DOHH2 (cell line): Measurements from ENCODE around the gene FAM32A.

Experiments used
- EZH2phosphoT487 ChIP-seq: fragments of 200-600 bp; sonication (generic); IDR thresholded peaks from 2 replicates; pipeline ENCODE4 v1.6.1; 2017; ENCODE audit warnings: borderline replicate concordance, mild to moderate bottlenecking, antibody characterized with exemption, low read length, moderate library complexity, mixed read lengths
- TF ChIP-seq, protein P1 (sequence below): fragments of 200-600 bp; sonication (generic); IDR thresholded peaks from one replicate; pipeline ENCODE4 v1.5.1; 2014; ENCODE audit warnings: antibody characterized with exemption, mild to moderate bottlenecking, low read depth, low read length; ENCODE audit not compliant: poor library complexity, severe bottlenecking

DNA sequence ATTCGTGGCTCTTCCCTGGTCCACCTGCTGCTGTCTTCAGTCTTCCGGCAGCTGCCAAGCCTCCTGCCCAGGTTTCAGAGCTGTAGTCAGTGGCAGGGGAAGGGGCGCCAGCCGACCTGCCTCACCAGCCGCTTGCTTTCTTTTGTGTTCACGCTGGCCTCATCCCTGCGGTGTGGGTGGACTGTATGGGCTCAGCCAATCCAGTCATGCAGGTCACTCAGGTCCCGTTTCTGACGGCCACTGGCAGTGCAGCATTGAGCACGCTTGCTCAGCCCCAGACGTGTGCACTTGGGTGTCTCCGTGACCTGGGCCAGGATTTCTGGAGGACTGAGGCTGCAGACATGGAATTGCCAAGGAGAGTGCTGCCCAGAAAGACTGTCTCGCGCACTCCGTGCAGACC, 38.5 kb downstream of the FAM32A start:
- TF ChIP-seq, protein P1, sequence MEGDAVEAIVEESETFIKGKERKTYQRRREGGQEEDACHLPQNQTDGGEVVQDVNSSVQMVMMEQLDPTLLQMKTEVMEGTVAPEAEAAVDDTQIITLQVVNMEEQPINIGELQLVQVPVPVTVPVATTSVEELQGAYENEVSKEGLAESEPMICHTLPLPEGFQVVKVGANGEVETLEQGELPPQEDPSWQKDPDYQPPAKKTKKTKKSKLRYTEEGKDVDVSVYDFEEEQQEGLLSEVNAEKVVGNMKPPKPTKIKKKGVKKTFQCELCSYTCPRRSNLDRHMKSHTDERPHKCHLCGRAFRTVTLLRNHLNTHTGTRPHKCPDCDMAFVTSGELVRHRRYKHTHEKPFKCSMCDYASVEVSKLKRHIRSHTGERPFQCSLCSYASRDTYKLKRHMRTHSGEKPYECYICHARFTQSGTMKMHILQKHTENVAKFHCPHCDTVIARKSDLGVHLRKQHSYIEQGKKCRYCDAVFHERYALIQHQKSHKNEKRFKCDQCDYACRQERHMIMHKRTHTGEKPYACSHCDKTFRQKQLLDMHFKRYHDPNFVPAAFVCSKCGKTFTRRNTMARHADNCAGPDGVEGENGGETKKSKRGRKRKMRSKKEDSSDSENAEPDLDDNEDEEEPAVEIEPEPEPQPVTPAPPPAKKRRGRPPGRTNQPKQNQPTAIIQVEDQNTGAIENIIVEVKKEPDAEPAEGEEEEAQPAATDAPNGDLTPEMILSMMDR = no peak
- TF ChIP-seq EZH2phosphoT487 = no peak
